HCT116 (cell line): ENCODE results near the gene SMAD9. TPM values are rescaled to one million over a fixed set of nuclear protein-coding genes. Genes with fewer than 3 reads are reported as not detected.

ENCODE experiments used
- ATAC-seq: fragments of 200-7000 bp; cut with Tn5 transposase; 2 replicates; pipeline ENCODE4 v1.9.1; 2020; ENCODE audit warnings: mild to moderate bottlenecking, moderate library complexity
- BruUV-seq: library from RNA; stranded (reverse); fragments of 400-500 nt; replicated peaks from 2 replicates; lab custom pipeline; 2021; lab: Mats Ljungman, UMichigan
- CTCF ChIA-PET: fragments of 300-600 bp; sonication (Branson Sonifier 250); formaldehyde crosslinking; loops from one replicate; lab custom pipeline; 2021; ENCODE audit warnings: antibody characterized with exemption; lab: Charles Lee
- POLR2A ChIA-PET: fragments of 300-600, 350-600 bp; sonication (Branson Sonifier 250); formaldehyde crosslinking; loops from one replicate; lab custom pipeline; 2021; ENCODE audit warnings: antibody characterized with exemption; lab: Charles Lee
- RAD21 ChIA-PET, 2 experiments: fragments of 300-600 bp; sonication (Branson Sonifier 250); formaldehyde crosslinking; loops; one replicate each; lab custom pipeline; 2023; ENCODE audit warnings: low total read pairs in 2 of 2; ENCODE audit not compliant: uncharacterized antibody in 2 of 2, unreplicated experiment in 2 of 2, low non-redundant PET in 1 of 2; lab: Charles Lee
- DNase-seq: peaks from one replicate; pipeline ENCODE4 v3.0.0-alpha.2; 2010; ENCODE audit warnings: low read depth, low spot score
- H2AFZ ChIP-seq: fragments of 200-600 bp; shearing (Covaris generic), sonication (generic); 2 replicates; pipeline ENCODE4 v1.6.1; 2017; ENCODE audit warnings: low read depth, mixed run types, mixed read lengths, antibody characterized with exemption, low read length; ENCODE audit not compliant: poor library complexity, severe bottlenecking
- H3K27ac ChIP-seq: 2 replicates; pipeline ENCODE4 v1.5.1; 2012; ENCODE audit warnings: low read depth, low read length
- H3K27me3 ChIP-seq: fragments of 200-600 bp; sonication (generic); 2 replicates; pipeline ENCODE4 v1.6.1; 2016; ENCODE audit warnings: mixed run types, low read length, mixed read lengths; ENCODE audit not compliant: insufficient read depth
- H3K36me3 ChIP-seq, 2 experiments: fragments of 200-500 bp in 1 of 2; fragments of 200-600 bp in 1 of 2; sonication (Bioruptor generic) in 1 of 2; sonication (generic) in 1 of 2; 2 replicates each; pipeline versions ENCODE4 v1.5.1 to v1.6.1; 2014 to 2016; ENCODE audit warnings: low read length in 2 of 2, inconsistent platforms in 1 of 2, mixed read lengths in 1 of 2, mixed run types in 1 of 2; ENCODE audit not compliant: insufficient read depth in 2 of 2, control insufficient read depth in 1 of 2
- H3K4me1 ChIP-seq, 2 experiments: fragments of 200-600 bp in 1 of 2; sonication (generic) in 1 of 2; 2 replicates each; pipeline versions ENCODE4 v1.5.1 to v1.6.1; 2012 to 2017; ENCODE audit warnings: low read length in 2 of 2, inconsistent platforms in 1 of 2, mild to moderate bottlenecking in 1 of 2, mixed read lengths in 1 of 2, mixed run types in 1 of 2, moderate library complexity in 1 of 2; ENCODE audit not compliant: insufficient read depth in 2 of 2, control insufficient read depth in 1 of 2
- H3K4me2 ChIP-seq: fragments of 200-600 bp; sonication (generic); 2 replicates; pipeline ENCODE4 v1.6.1; 2017; ENCODE audit warnings: mixed run types, low read length, mixed read lengths
- H3K4me3 ChIP-seq, 2 experiments: fragments of 200-600 bp in 1 of 2; sonication (generic) in 1 of 2; replicated peaks in 1 of 2; 2 replicates each; pipeline ENCODE4 v1.5.1; 2011 to 2016; ENCODE audit warnings: low read length in 2 of 2, control low read depth in 1 of 2, low read depth in 1 of 2, mild to moderate bottlenecking in 1 of 2, mixed read lengths in 1 of 2, mixed run types in 1 of 2
- H3K79me2 ChIP-seq: fragments of 200-600 bp; sonication (generic); 2 replicates; pipeline ENCODE4 v1.6.1; 2017; ENCODE audit warnings: mild to moderate bottlenecking, mixed run types, low read length, moderate library complexity, mixed read lengths; ENCODE audit not compliant: insufficient read depth
- H3K9ac ChIP-seq: fragments of 200-600 bp; sonication (generic); 2 replicates; pipeline ENCODE4 v1.6.1; 2016; ENCODE audit warnings: low read length, mixed read lengths
- H3K9me2 ChIP-seq: fragments of 200-600 bp; sonication (generic), shearing (Covaris generic); 2 replicates; pipeline ENCODE4 v1.6.1; 2017; ENCODE audit warnings: mixed run types, mild to moderate bottlenecking, moderate library complexity; ENCODE audit not compliant: insufficient read depth
- H3K9me3 ChIP-seq, 2 experiments: fragments of 200-500 bp in 1 of 2; fragments of 200-600 bp in 1 of 2; sonication (Bioruptor generic) in 1 of 2; sonication (generic) in 1 of 2; 2 replicates each; pipeline ENCODE4 v1.6.1; 2014 to 2017; ENCODE audit warnings: low read length in 2 of 2, mixed read lengths in 2 of 2, inconsistent platforms in 1 of 2, low read depth in 1 of 2, mild to moderate bottlenecking in 1 of 2, mixed run types in 1 of 2, moderate library complexity in 1 of 2; ENCODE audit not compliant: control insufficient read depth in 1 of 2, insufficient read depth in 1 of 2
- H4K20me1 ChIP-seq: fragments of 200-600 bp; sonication (generic), shearing (Covaris generic); 2 replicates; pipeline ENCODE4 v1.6.1; 2017; ENCODE audit warnings: mixed run types, mild to moderate bottlenecking, moderate library complexity; ENCODE audit not compliant: insufficient read depth
- ATF3 ChIP-seq: IDR thresholded peaks from 2 replicates; pipeline ENCODE4 v1.6.1; 2012
- CTCF ChIP-seq, 3 experiments: fragments of 200-600 bp in 1 of 3; sonication (generic) in 1 of 3; IDR thresholded peaks in 2 of 3; conservative IDR thresholded peaks in 1 of 3; 2 replicates each; pipeline ENCODE4 v1.5.1; 2012 to 2017; ENCODE audit warnings: low read depth in 2 of 3, low read length in 2 of 3, antibody characterized with exemption in 1 of 3, borderline replicate concordance in 1 of 3, control low read depth in 1 of 3, mild to moderate bottlenecking in 1 of 3, mixed read lengths in 1 of 3, mixed run types in 1 of 3, moderate library complexity in 1 of 3; ENCODE audit not compliant: insufficient read depth in 1 of 3
- MAX ChIP-seq: IDR thresholded peaks from 2 replicates; pipeline ENCODE4 v1.6.1; 2012
- POLR2A ChIP-seq: IDR thresholded peaks from 2 replicates; pipeline ENCODE4 v1.7.0; 2011; ENCODE audit warnings: borderline replicate concordance; ENCODE audit not compliant: insufficient read depth, insufficient read length; ENCODE audit errors: extremely low read depth
- RAD21 ChIP-seq: IDR thresholded peaks from 2 replicates; pipeline ENCODE4 v1.6.1; 2012; ENCODE audit warnings: low read depth, mild to moderate bottlenecking
- REST ChIP-seq: IDR thresholded peaks from 2 replicates; pipeline ENCODE4 v1.6.1; 2012; ENCODE audit warnings: low read depth
- SRF ChIP-seq: IDR thresholded peaks from 2 replicates; pipeline ENCODE4 v1.6.1; 2012; ENCODE audit warnings: low read depth
- TCF7L2 ChIP-seq: IDR thresholded peaks from 2 replicates; pipeline ENCODE4 v1.7.0; 2011; ENCODE audit warnings: borderline replicate concordance, inconsistent platforms; ENCODE audit not compliant: insufficient read depth, insufficient read length; ENCODE audit errors: extremely low read depth
- YY1 ChIP-seq: IDR thresholded peaks from 2 replicates; pipeline ENCODE4 v1.6.1; 2011; ENCODE audit warnings: low read length, low read depth, moderate library complexity, mild to moderate bottlenecking; ENCODE audit not compliant: insufficient replicate concordance; ENCODE audit errors: extremely low read depth
- ZBTB33 ChIP-seq: IDR thresholded peaks from 2 replicates; pipeline ENCODE4 v1.6.1; 2011; ENCODE audit warnings: mild to moderate bottlenecking, low read length, moderate library complexity; ENCODE audit not compliant: insufficient replicate concordance; ENCODE audit errors: extremely low read depth
- ZFX ChIP-seq: fragments of 450-650 bp; IDR thresholded peaks from 2 replicates; pipeline ENCODE4 v1.6.1; 2017
- intact Hi-C: fragments of 100-400 bp; cut with micrococcal nuclease; formaldehyde crosslinking; loops from 2 replicates; pipeline ENCODE4 v1.10.0; 2022
- total RNA-seq: library from RNA; stranded (reverse); gene quantifications from one replicate; pipeline ENCODE4 v1.2.1, GENCODE V29; 2021; ENCODE audit not compliant: unreplicated experiment

SMAD9 gene
- total RNA-seq, 1 experiment from 2014 or later, result 4.3 TPM

GRCh38 chr13:36875961-36876360 is 44.1 kb downstream of the SMAD9 start:
- 0 out of 4 replicates have a peak, but pooled peaks cover 0 to 3% of the 10 kb centered on the region in 2 experiments for H3K4me1 ChIP-seq
- DNase-seq (no peak), ATAC-seq (no peak)
- intact Hi-C loops, result no loop called here
- no peaks in the 10 kb centered on the region for H3K36me3 ChIP-seq
- no peak overlapping the region for H3K4me2 ChIP-seq
- H4K20me1 ChIP-seq, result no peaks in the 10 kb centered on the region
- H2AFZ ChIP-seq, result no peak overlapping the region
- TF ChIP-seq REST (no peak), ZBTB33 (no peak), YY1 (no peak), RAD21 (no peak), SRF (no peak), ZFX (no peak), TCF7L2 (no peak), ATF3 (no peak), CTCF (IDR thresholded peaks at IDR 0.05 in 2 of 3, conservative IDR thresholded peaks at IDR 0.05 in 1 of 3; ENCODE audit: borderline replicate concordance in 1 of 3, insufficient read depth in 1 of 3, low read depth in 2 of 3, low read length in 2 of 3) (no peak), MAX (no peak), POLR2A (no peak)
- ChIA-PET CTCF (no interaction called here), RAD21 (no interaction called here), POLR2A (no interaction called here)
- H3K27ac ChIP-seq, result no peak overlapping the region
- H3K79me2 ChIP-seq, result no peaks in the 10 kb centered on the region
- H3K9me2 ChIP-seq, result no peaks in the 10 kb centered on the region
- no peak overlapping the region for H3K9ac ChIP-seq
- BruUV-seq, result no TSS peak
- no peaks in the 10 kb centered on the region for H3K9me3 ChIP-seq
- H3K4me3 ChIP-seq, result no peak overlapping the region
- no peaks in the 10 kb centered on the region for H3K27me3 ChIP-seq
